ENCODE data around the gene SLC30A7. TPM values are rescaled to one million over a fixed set of nuclear protein-coding genes. Genes with fewer than 3 reads are reported as not detected.

The SLC30A7 gene
- polyA plus RNA-seq, 3 donors from 2014 or later, result 12.3 to 18.2 (median 14.6) TPM

Other genes starting within 250 kb of the SLC30A7 start
- not detected for gene VCAM1, start 176.3 kb upstream of the SLC30A7 start, polyA plus RNA-seq
- gene EXTL2, start 1.2 kb upstream of the SLC30A7 start, polyA plus RNA-seq, result 1 to 10 TPM; 5.2 to 9.9 (median 8.4) TPM
- 10 to 100 TPM; 30.2 to 32.8 (median 32.0) TPM for gene DPH5, start 129.7 kb downstream of the SLC30A7 start, polyA plus RNA-seq

All from immature natural killer cell (primary cell).